H1 (cell line): Measurements from ENCODE around the gene SRCIN1. TPM values are rescaled to one million over a fixed set of nuclear protein-coding genes. Genes with fewer than 3 reads are reported as not detected.

Source experiments
- CTCF ChIA-PET: fragments of 300-600 bp; sonication (Branson Sonifier 250); formaldehyde crosslinking; loops from one replicate; lab custom pipeline; 2021; ENCODE audit not compliant: partially characterized antibody; lab: Charles Lee
- POLR2A ChIA-PET: fragments of 300-600 bp; sonication (Branson Sonifier 250); formaldehyde crosslinking; loops from one replicate; lab custom pipeline; 2021; ENCODE audit warnings: inconsistent platforms; ENCODE audit not compliant: partially characterized antibody; lab: Charles Lee
- DNase-seq, 2 experiments: peaks; one replicate each; pipeline versions ENCODE4 v3.0.0 to v3.0.0-alpha.2; 2010 to 2022; ENCODE audit warnings: low spot score in 2 of 2, low read depth in 1 of 2, mixed read lengths in 1 of 2
- FAIRE-seq: peaks from 2 replicates; lab custom pipeline; 2011; peaks lifted over from hg19 to GRCh38; lab: Jason Lieb, UNC
- H2AFZ ChIP-seq: 2 replicates; pipeline ENCODE4 v1.8.1; 2012; ENCODE audit warnings: low read length, inconsistent platforms
- H2AK5ac ChIP-seq: 2 replicates; pipeline ENCODE4 v1.6.1; 2013; ENCODE audit warnings: low read depth, low read length
- H2BK120ac ChIP-seq: replicated peaks from 2 replicates; pipeline ENCODE3; 2013; ENCODE audit warnings: low read depth, low read length, inconsistent platforms
- H2BK12ac ChIP-seq: 2 replicates; pipeline ENCODE4 v1.6.1; 2013; ENCODE audit warnings: low read depth, low read length
- H2BK15ac ChIP-seq: 2 replicates; pipeline ENCODE4 v1.6.1; 2013; ENCODE audit warnings: low read length
- H2BK20ac ChIP-seq: 2 replicates; pipeline ENCODE4 v1.6.1; 2013; ENCODE audit warnings: low read length
- H2BK5ac ChIP-seq: 2 replicates; pipeline ENCODE4 v1.6.1; 2013; ENCODE audit warnings: low read depth, low read length
- H3K14ac ChIP-seq: 2 replicates; pipeline ENCODE4 v1.6.1; 2013; ENCODE audit warnings: inconsistent platforms; ENCODE audit not compliant: insufficient read length
- H3K18ac ChIP-seq: 2 replicates; pipeline ENCODE4 v1.6.1; 2013; ENCODE audit warnings: low read length; ENCODE audit errors: extremely low read depth
- H3K23ac ChIP-seq: 2 replicates; pipeline ENCODE4 v1.6.1; 2013; ENCODE audit warnings: inconsistent platforms; ENCODE audit not compliant: insufficient read length
- H3K23me2 ChIP-seq: 2 replicates; pipeline ENCODE4 v1.6.1; 2013; ENCODE audit warnings: low read depth, low read length
- H3K27ac ChIP-seq: 2 replicates; pipeline ENCODE4 v1.6.1; 2011; ENCODE audit warnings: low read depth, low read length, inconsistent platforms
- H3K27me3 ChIP-seq, 4 experiments: replicated peaks in 1 of 4; 1 replicate in 1 of 4; 2 replicates in 3 of 4; pipeline versions ENCODE4 v1.6.1 to v1.8.1; 2011 to 2013; ENCODE audit warnings: low read length in 3 of 4, mild to moderate bottlenecking in 3 of 4, inconsistent platforms in 2 of 4, mixed read lengths in 2 of 4, moderate library complexity in 1 of 4; ENCODE audit not compliant: control insufficient read depth in 3 of 4, insufficient read depth in 3 of 4; ENCODE audit errors: extremely low read depth in 1 of 4
- H3K36me3 ChIP-seq, 4 experiments: 2 replicates each; pipeline versions ENCODE4 v1.6.1 to v1.8.1; 2011 to 2013; ENCODE audit warnings: mild to moderate bottlenecking in 4 of 4, low read length in 3 of 4, moderate library complexity in 2 of 4, control low read depth in 1 of 4, inconsistent platforms in 1 of 4; ENCODE audit not compliant: insufficient read depth in 4 of 4, control insufficient read depth in 2 of 4
- H3K4ac ChIP-seq: replicated peaks from 2 replicates; pipeline ENCODE3; 2013; ENCODE audit warnings: low read length, low read depth, mixed read lengths, inconsistent platforms; ENCODE audit not compliant: insufficient read length
- H3K4me1 ChIP-seq, 4 experiments: replicated peaks in 1 of 4; 1 replicate in 1 of 4; 2 replicates in 3 of 4; pipeline versions ENCODE4 v1.6.1 to v1.8.1; 2011 to 2013; ENCODE audit warnings: low read length in 3 of 4, inconsistent platforms in 2 of 4, mixed read lengths in 1 of 4; ENCODE audit not compliant: insufficient read depth in 4 of 4, control insufficient read depth in 3 of 4
- H3K4me2 ChIP-seq, 2 experiments: 2 replicates each; pipeline versions ENCODE4 v1.6.1 to v1.8.1; 2011 to 2013; ENCODE audit warnings: low read depth in 2 of 2, low read length in 2 of 2, control low read depth in 1 of 2, inconsistent platforms in 1 of 2, mild to moderate bottlenecking in 1 of 2; ENCODE audit not compliant: insufficient read depth in 1 of 2
- H3K4me3 ChIP-seq, 4 experiments: fragments of 200-600, 300-600 bp in 1 of 4; sonication (generic), shearing (Covaris generic), sonication (Bioruptor Twin) in 1 of 4; 2 replicates each; pipeline versions ENCODE4 v1.5.1 to v1.8.1; 2011 to 2016; ENCODE audit warnings: low read length in 4 of 4, low read depth in 3 of 4, control low read depth in 2 of 4, inconsistent platforms in 2 of 4, mild to moderate bottlenecking in 2 of 4, mixed read lengths in 1 of 4, moderate library complexity in 1 of 4; ENCODE audit not compliant: insufficient read depth in 2 of 4; ENCODE audit errors: extremely low read depth in 1 of 4
- H3K56ac ChIP-seq: replicated peaks from 2 replicates; pipeline ENCODE3; 2013; ENCODE audit warnings: low read depth, mild to moderate bottlenecking, mixed read lengths, low read length, inconsistent platforms; ENCODE audit not compliant: insufficient read length
- H3K79me1 ChIP-seq: 2 replicates; pipeline ENCODE4 v1.6.1; 2013; ENCODE audit warnings: low read depth, low read length, control low read depth
- H3K79me2 ChIP-seq, 2 experiments: 2 replicates each; pipeline versions ENCODE4 v1.6.1 to v1.8.1; 2012 to 2013; ENCODE audit warnings: low read length in 2 of 2, mild to moderate bottlenecking in 2 of 2, inconsistent platforms in 1 of 2; ENCODE audit not compliant: insufficient read depth in 2 of 2, control insufficient read depth in 1 of 2
- H3K9ac ChIP-seq, 4 experiments: replicated peaks in 1 of 4; 1 replicate in 1 of 4; 2 replicates in 3 of 4; pipeline versions ENCODE4 v1.6.1 to v1.8.1; 2011 to 2013; ENCODE audit warnings: low read depth in 3 of 4, low read length in 3 of 4, control low read depth in 2 of 4, mild to moderate bottlenecking in 2 of 4, moderate library complexity in 2 of 4, inconsistent platforms in 1 of 4; ENCODE audit errors: extremely low read depth in 1 of 4
- H3K9me3 ChIP-seq, 2 experiments: 2 replicates each; pipeline versions ENCODE4 v1.6.1 to v1.8.1; 2012 to 2013; ENCODE audit warnings: mild to moderate bottlenecking in 2 of 2, moderate library complexity in 2 of 2, control low read depth in 1 of 2, inconsistent platforms in 1 of 2, low read depth in 1 of 2, low read length in 1 of 2, mixed read lengths in 1 of 2; ENCODE audit not compliant: insufficient read depth in 2 of 2
- H4K20me1 ChIP-seq, 2 experiments: replicated peaks in 1 of 2; 2 replicates each; pipeline versions ENCODE3 to v1.8.1; 2011 to 2013; ENCODE audit warnings: inconsistent platforms in 2 of 2, low read length in 2 of 2, mild to moderate bottlenecking in 1 of 2; ENCODE audit not compliant: insufficient read depth in 2 of 2, control insufficient read depth in 1 of 2
- H4K5ac ChIP-seq: 2 replicates; pipeline ENCODE4 v1.6.1; 2013; ENCODE audit warnings: low read length, low read depth, mixed read lengths, inconsistent platforms; ENCODE audit not compliant: insufficient read length
- H4K8ac ChIP-seq: 2 replicates; pipeline ENCODE4 v1.8.0; 2013; ENCODE audit warnings: mild to moderate bottlenecking, moderate library complexity, low read length, inconsistent platforms; ENCODE audit not compliant: insufficient read depth; ENCODE audit errors: extremely low read depth
- H4K91ac ChIP-seq: replicated peaks from 2 replicates; pipeline ENCODE3; 2013; ENCODE audit warnings: low read length, mixed read lengths, inconsistent platforms; ENCODE audit not compliant: insufficient read length
- GTF2F1 ChIP-seq: IDR thresholded peaks from 2 replicates; pipeline ENCODE4 v1.6.1; 2012; ENCODE audit warnings: low read depth, low read length, improper control_type of control experiment, borderline replicate concordance
- KDM5A ChIP-seq: fragments of 200-600 bp; IDR thresholded peaks from 2 replicates; pipeline ENCODE4 v1.7.1; 2012; ENCODE audit warnings: mild to moderate bottlenecking, low read length, inconsistent platforms, mixed read lengths
- POLR2AphosphoS5 ChIP-seq: IDR thresholded peaks from 2 replicates; pipeline ENCODE4 v1.6.1; 2011; ENCODE audit warnings: low read depth, low read length
- ZNF274 ChIP-seq: IDR thresholded peaks from 2 replicates; pipeline ENCODE4 v1.7.0; 2012; ENCODE audit warnings: low read length, borderline replicate concordance; ENCODE audit errors: extremely low read depth
- WGBS, 2 experiments: shearing (Covaris generic) in 1 of 2; methylation state at CpG; one replicate each; pipeline versions ENCODE4 v1.1.6 to v1.1.7; 2013 to 2015; ENCODE audit warnings: low lambda C conversion rate in 2 of 2, mixed read lengths in 2 of 2, inconsistent platforms in 1 of 2, low coverage in 1 of 2, missing lambda C conversion rate in 1 of 2; ENCODE audit not compliant: insufficient replicate concordance in 2 of 2, insufficient coverage in 1 of 2, insufficient read length in 1 of 2; ENCODE audit errors: extremely low coverage in 1 of 2, missing lambda C conversion rate in 1 of 2; 5-methylcytosine and 5-hydroxymethylcytosine counted together
- polyA plus RNA-seq, 7 experiments: library from polyadenylated mRNA; depleted of rRNA in 3 of 7; stranded (reverse) in 5 of 7; unstranded in 2 of 7; fragments of >200 nt in 5 of 7; fragments of 200-250 nt in 2 of 7; gene quantifications; 1 replicate in 5 of 7; 2 replicates in 1 of 7; 4 replicates in 1 of 7; pipeline versions ENCODE4 v1.2.1 to v1.2.3, GENCODE V29; 2011 to 2013; ENCODE audit warnings: missing spikeins in 2 of 7, mixed read lengths in 2 of 7
- total RNA-seq: library from RNA; stranded (reverse); fragmentation: NEBNext Ultra II Directional; extraction: Animal tissue kit (Norgen Biotek cat#: 25700); gene quantifications from 2 replicates; pipeline ENCODE4 v1.2.1, GENCODE V29; 2021
- TF ChIP-seq, protein P1 (sequence below): IDR thresholded peaks from 2 replicates; pipeline ENCODE4 v1.6.1; 2011; ENCODE audit warnings: low read depth, mild to moderate bottlenecking, low read length; ENCODE audit not compliant: insufficient read depth

SRCIN1 gene
- total and polyA plus RNA-seq, 2 of the 8 experiments (the other 6 are each of a cell fraction or from before 2014, with no cell fraction given), result 2.8 to 3.8 TPM

DNA sequence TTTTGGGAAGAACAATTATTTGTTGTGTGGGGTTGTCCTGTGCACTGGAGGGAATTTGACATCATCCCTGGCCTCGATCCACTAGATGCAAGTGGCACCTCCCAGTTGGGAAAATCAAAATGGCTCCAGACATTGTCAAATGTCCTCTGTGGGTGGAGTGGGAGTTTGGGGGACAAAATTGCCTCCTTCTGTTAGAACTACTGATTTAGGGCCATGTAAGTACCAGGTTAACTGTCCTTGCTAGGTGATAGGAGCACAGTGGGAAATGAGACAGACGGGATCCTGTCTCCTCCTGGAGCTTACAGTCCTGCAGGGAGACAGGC lies 120.6 kb downstream of the SRCIN1 start:
- Histone ChIP-seq H3K79me1 (no peaks in the 10 kb centered on the region; the same call in 1 of the 2 replicates), H3K4me3 (no peak overlapping the region), H3K56ac (no peak overlapping the region), H3K36me3 (peaks cover 0 to 28% (median 11%) of the 10 kb centered on the region in 4 experiments; a peak in 4 of 8 replicates), H2BK5ac (no peak overlapping the region), H3K9ac (no peak overlapping the region), H3K23ac (no peak overlapping the region), H4K20me1 (no peaks in the 10 kb centered on the region), H2BK20ac (no peak overlapping the region), H3K4me2 (no peak overlapping the region), H2AK5ac (no peak overlapping the region), H3K4me1 (peaks cover 0 to 6% (median 4%) of the 10 kb centered on the region in 4 experiments; a peak in 3 of 7 replicates), H4K5ac (no peak overlapping the region), H3K14ac (no peak overlapping the region), H4K8ac (no peak overlapping the region), H4K91ac (no peak overlapping the region), H2BK15ac (no peak overlapping the region), H3K18ac (no peak overlapping the region), H2AFZ (no peak overlapping the region), H3K4ac (no peak overlapping the region), H3K79me2 (no peaks in the 10 kb centered on the region), H3K27me3 (no peaks in the 10 kb centered on the region), H3K23me2 (no peaks in the 10 kb centered on the region), H3K9me3 (no peaks in the 10 kb centered on the region), H2BK120ac (no peak overlapping the region), H3K27ac (no peak overlapping the region), H2BK12ac (no peak overlapping the region)
- ChIA-PET CTCF (interaction anchor here (0.7 to 4.2 kb wide), 16 partner anchors 11 to 178 kb away, joined by 3 to 42 read pairs (median 4); no protein-coding TSS in a partner anchor), POLR2A (interaction anchor here (1.7 kb wide), 1 partner anchor 34 kb away, joined by 5 read pairs; no protein-coding TSS in a partner anchor)
- 70% methylated on average over 2 of the region's 2 CpGs; no CpG with 5 or more reads in 1 of the 2 experiments for WGBS, 2 experiments
- FAIRE-seq (no peak), DNase-seq (no peak)
- no peak for TF ChIP-seq KDM5A
- TF ChIP-seq POLR2AphosphoS5, result no peak
- TF ChIP-seq GTF2F1, result no peak
- TF ChIP-seq ZNF274, result no peak
- TF ChIP-seq, protein P1, sequence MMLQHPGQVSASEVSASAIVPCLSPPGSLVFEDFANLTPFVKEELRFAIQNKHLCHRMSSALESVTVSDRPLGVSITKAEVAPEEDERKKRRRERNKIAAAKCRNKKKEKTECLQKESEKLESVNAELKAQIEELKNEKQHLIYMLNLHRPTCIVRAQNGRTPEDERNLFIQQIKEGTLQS, result no peak
